H1 (cell line): ENCODE measurements around the gene PIK3R6. TPM values are rescaled to one million over a fixed set of nuclear protein-coding genes. Genes with fewer than 3 reads are reported as not detected.

Experiments used
- CTCF ChIA-PET: fragments of 300-600 bp; sonication (Branson Sonifier 250); formaldehyde crosslinking; loops from one replicate; lab custom pipeline; 2021; ENCODE audit not compliant: partially characterized antibody; lab: Charles Lee
- POLR2A ChIA-PET: fragments of 300-600 bp; sonication (Branson Sonifier 250); formaldehyde crosslinking; loops from one replicate; lab custom pipeline; 2021; ENCODE audit warnings: inconsistent platforms; ENCODE audit not compliant: partially characterized antibody; lab: Charles Lee
- DNase-seq, 2 experiments: peaks; one replicate each; pipeline versions ENCODE4 v3.0.0 to v3.0.0-alpha.2; 2010 to 2022; ENCODE audit warnings: low spot score in 2 of 2, low read depth in 1 of 2, mixed read lengths in 1 of 2
- FAIRE-seq: peaks from 2 replicates; lab custom pipeline; 2011; peaks lifted over from hg19 to GRCh38; lab: Jason Lieb, UNC
- H2AFZ ChIP-seq: 2 replicates; pipeline ENCODE4 v1.8.1; 2012; ENCODE audit warnings: low read length, inconsistent platforms
- H2AK5ac ChIP-seq: 2 replicates; pipeline ENCODE4 v1.6.1; 2013; ENCODE audit warnings: low read depth, low read length
- H2BK120ac ChIP-seq: replicated peaks from 2 replicates; pipeline ENCODE3; 2013; ENCODE audit warnings: low read depth, low read length, inconsistent platforms
- H2BK12ac ChIP-seq: 2 replicates; pipeline ENCODE4 v1.6.1; 2013; ENCODE audit warnings: low read depth, low read length
- H2BK15ac ChIP-seq: 2 replicates; pipeline ENCODE4 v1.6.1; 2013; ENCODE audit warnings: low read length
- H2BK20ac ChIP-seq: 2 replicates; pipeline ENCODE4 v1.6.1; 2013; ENCODE audit warnings: low read length
- H2BK5ac ChIP-seq: 2 replicates; pipeline ENCODE4 v1.6.1; 2013; ENCODE audit warnings: low read depth, low read length
- H3K14ac ChIP-seq: 2 replicates; pipeline ENCODE4 v1.6.1; 2013; ENCODE audit warnings: inconsistent platforms; ENCODE audit not compliant: insufficient read length
- H3K18ac ChIP-seq: 2 replicates; pipeline ENCODE4 v1.6.1; 2013; ENCODE audit warnings: low read length; ENCODE audit errors: extremely low read depth
- H3K23ac ChIP-seq: 2 replicates; pipeline ENCODE4 v1.6.1; 2013; ENCODE audit warnings: inconsistent platforms; ENCODE audit not compliant: insufficient read length
- H3K23me2 ChIP-seq: 2 replicates; pipeline ENCODE4 v1.6.1; 2013; ENCODE audit warnings: low read depth, low read length
- H3K27ac ChIP-seq: 2 replicates; pipeline ENCODE4 v1.6.1; 2011; ENCODE audit warnings: low read depth, low read length, inconsistent platforms
- H3K27me3 ChIP-seq, 4 experiments: replicated peaks in 1 of 4; 1 replicate in 1 of 4; 2 replicates in 3 of 4; pipeline versions ENCODE4 v1.6.1 to v1.8.1; 2011 to 2013; ENCODE audit warnings: low read length in 3 of 4, mild to moderate bottlenecking in 3 of 4, inconsistent platforms in 2 of 4, mixed read lengths in 2 of 4, moderate library complexity in 1 of 4; ENCODE audit not compliant: control insufficient read depth in 3 of 4, insufficient read depth in 3 of 4; ENCODE audit errors: extremely low read depth in 1 of 4
- H3K36me3 ChIP-seq, 4 experiments: 2 replicates each; pipeline versions ENCODE4 v1.6.1 to v1.8.1; 2011 to 2013; ENCODE audit warnings: mild to moderate bottlenecking in 4 of 4, low read length in 3 of 4, moderate library complexity in 2 of 4, control low read depth in 1 of 4, inconsistent platforms in 1 of 4; ENCODE audit not compliant: insufficient read depth in 4 of 4, control insufficient read depth in 2 of 4
- H3K4ac ChIP-seq: replicated peaks from 2 replicates; pipeline ENCODE3; 2013; ENCODE audit warnings: low read length, low read depth, mixed read lengths, inconsistent platforms; ENCODE audit not compliant: insufficient read length
- H3K4me1 ChIP-seq, 4 experiments: replicated peaks in 1 of 4; 1 replicate in 1 of 4; 2 replicates in 3 of 4; pipeline versions ENCODE4 v1.6.1 to v1.8.1; 2011 to 2013; ENCODE audit warnings: low read length in 3 of 4, inconsistent platforms in 2 of 4, mixed read lengths in 1 of 4; ENCODE audit not compliant: insufficient read depth in 4 of 4, control insufficient read depth in 3 of 4
- H3K4me2 ChIP-seq, 2 experiments: 2 replicates each; pipeline versions ENCODE4 v1.6.1 to v1.8.1; 2011 to 2013; ENCODE audit warnings: low read depth in 2 of 2, low read length in 2 of 2, control low read depth in 1 of 2, inconsistent platforms in 1 of 2, mild to moderate bottlenecking in 1 of 2; ENCODE audit not compliant: insufficient read depth in 1 of 2
- H3K4me3 ChIP-seq, 4 experiments: fragments of 200-600, 300-600 bp in 1 of 4; sonication (generic), shearing (Covaris generic), sonication (Bioruptor Twin) in 1 of 4; 2 replicates each; pipeline versions ENCODE4 v1.5.1 to v1.8.1; 2011 to 2016; ENCODE audit warnings: low read length in 4 of 4, low read depth in 3 of 4, control low read depth in 2 of 4, inconsistent platforms in 2 of 4, mild to moderate bottlenecking in 2 of 4, mixed read lengths in 1 of 4, moderate library complexity in 1 of 4; ENCODE audit not compliant: insufficient read depth in 2 of 4; ENCODE audit errors: extremely low read depth in 1 of 4
- H3K56ac ChIP-seq: replicated peaks from 2 replicates; pipeline ENCODE3; 2013; ENCODE audit warnings: low read depth, mild to moderate bottlenecking, mixed read lengths, low read length, inconsistent platforms; ENCODE audit not compliant: insufficient read length
- H3K79me1 ChIP-seq: 2 replicates; pipeline ENCODE4 v1.6.1; 2013; ENCODE audit warnings: low read depth, low read length, control low read depth
- H3K79me2 ChIP-seq, 2 experiments: 2 replicates each; pipeline versions ENCODE4 v1.6.1 to v1.8.1; 2012 to 2013; ENCODE audit warnings: low read length in 2 of 2, mild to moderate bottlenecking in 2 of 2, inconsistent platforms in 1 of 2; ENCODE audit not compliant: insufficient read depth in 2 of 2, control insufficient read depth in 1 of 2
- H3K9ac ChIP-seq, 4 experiments: replicated peaks in 1 of 4; 1 replicate in 1 of 4; 2 replicates in 3 of 4; pipeline versions ENCODE4 v1.6.1 to v1.8.1; 2011 to 2013; ENCODE audit warnings: low read depth in 3 of 4, low read length in 3 of 4, control low read depth in 2 of 4, mild to moderate bottlenecking in 2 of 4, moderate library complexity in 2 of 4, inconsistent platforms in 1 of 4; ENCODE audit errors: extremely low read depth in 1 of 4
- H3K9me3 ChIP-seq, 2 experiments: 2 replicates each; pipeline versions ENCODE4 v1.6.1 to v1.8.1; 2012 to 2013; ENCODE audit warnings: mild to moderate bottlenecking in 2 of 2, moderate library complexity in 2 of 2, control low read depth in 1 of 2, inconsistent platforms in 1 of 2, low read depth in 1 of 2, low read length in 1 of 2, mixed read lengths in 1 of 2; ENCODE audit not compliant: insufficient read depth in 2 of 2
- H4K20me1 ChIP-seq, 2 experiments: replicated peaks in 1 of 2; 2 replicates each; pipeline versions ENCODE3 to v1.8.1; 2011 to 2013; ENCODE audit warnings: inconsistent platforms in 2 of 2, low read length in 2 of 2, mild to moderate bottlenecking in 1 of 2; ENCODE audit not compliant: insufficient read depth in 2 of 2, control insufficient read depth in 1 of 2
- H4K5ac ChIP-seq: 2 replicates; pipeline ENCODE4 v1.6.1; 2013; ENCODE audit warnings: low read length, low read depth, mixed read lengths, inconsistent platforms; ENCODE audit not compliant: insufficient read length
- H4K8ac ChIP-seq: 2 replicates; pipeline ENCODE4 v1.8.0; 2013; ENCODE audit warnings: mild to moderate bottlenecking, moderate library complexity, low read length, inconsistent platforms; ENCODE audit not compliant: insufficient read depth; ENCODE audit errors: extremely low read depth
- H4K91ac ChIP-seq: replicated peaks from 2 replicates; pipeline ENCODE3; 2013; ENCODE audit warnings: low read length, mixed read lengths, inconsistent platforms; ENCODE audit not compliant: insufficient read length
- KDM4A ChIP-seq: IDR thresholded peaks from one replicate; pipeline ENCODE4 v1.7.1; 2012; ENCODE audit warnings: low read depth, mild to moderate bottlenecking, moderate library complexity, low read length, inconsistent platforms; ENCODE audit not compliant: severe bottlenecking
- TEAD4 ChIP-seq: IDR thresholded peaks from 2 replicates; pipeline ENCODE4 v1.6.1; 2012; ENCODE audit warnings: low read depth, low read length, inconsistent platforms, mixed read lengths
- WGBS, 2 experiments: shearing (Covaris generic) in 1 of 2; methylation state at CpG; one replicate each; pipeline versions ENCODE4 v1.1.6 to v1.1.7; 2013 to 2015; ENCODE audit warnings: low lambda C conversion rate in 2 of 2, mixed read lengths in 2 of 2, inconsistent platforms in 1 of 2, low coverage in 1 of 2, missing lambda C conversion rate in 1 of 2; ENCODE audit not compliant: insufficient replicate concordance in 2 of 2, insufficient coverage in 1 of 2, insufficient read length in 1 of 2; ENCODE audit errors: extremely low coverage in 1 of 2, missing lambda C conversion rate in 1 of 2; 5-methylcytosine and 5-hydroxymethylcytosine counted together
- polyA plus RNA-seq, 7 experiments: library from polyadenylated mRNA; depleted of rRNA in 3 of 7; stranded (reverse) in 5 of 7; unstranded in 2 of 7; fragments of >200 nt in 5 of 7; fragments of 200-250 nt in 2 of 7; gene quantifications; 1 replicate in 5 of 7; 2 replicates in 1 of 7; 4 replicates in 1 of 7; pipeline versions ENCODE4 v1.2.1 to v1.2.3, GENCODE V29; 2011 to 2013; ENCODE audit warnings: missing spikeins in 2 of 7, mixed read lengths in 2 of 7
- total RNA-seq: library from RNA; stranded (reverse); fragmentation: NEBNext Ultra II Directional; extraction: Animal tissue kit (Norgen Biotek cat#: 25700); gene quantifications from 2 replicates; pipeline ENCODE4 v1.2.1, GENCODE V29; 2021

The PIK3R6 gene
- total and polyA plus RNA-seq, 2 of the 8 experiments (the other 6 are each of a cell fraction or from before 2014, with no cell fraction given): 0.24 to 1.2 TPM

GRCh38 chr17:8799570-8800212 is 67.8 kb downstream of the PIK3R6 start:
- H2AK5ac ChIP-seq: no peak overlapping the region
- no peaks in the 10 kb centered on the region for H4K20me1 ChIP-seq
- H4K8ac ChIP-seq: no peak overlapping the region
- DNase-seq (no peak), FAIRE-seq (no peak)
- peak overlapping the region; percentile 21 to 71 (median 26); a peak in 4 of 8 replicates for H3K4me3 ChIP-seq
- no peak overlapping the region for H3K23ac ChIP-seq
- H2BK120ac ChIP-seq: no peak overlapping the region
- 75% methylated on average over 11 of the region's 15 CpGs; no CpG with 5 or more reads in 1 of the 2 experiments for WGBS, 2 experiments
- H3K4me2 ChIP-seq: peak overlapping the region; percentile 77 to 79
- H3K9me3 ChIP-seq: no peaks in the 10 kb centered on the region
- ChIA-PET POLR2A (interaction anchor here (0.5 to 1.6 kb wide), 10 partner anchors 10 to 626 kb away, joined by 3 to 4 read pairs (median 4); no protein-coding TSS in a partner anchor), CTCF (interaction anchor here (0.6 to 4.1 kb wide), 14 partner anchors 11 to 124 kb away, joined by 3 to 33 read pairs (median 4); no protein-coding TSS in a partner anchor)
- no peak overlapping the region for H2BK20ac ChIP-seq
- H3K36me3 ChIP-seq: no peaks in the 10 kb centered on the region
- 0 out of 7 replicates have a peak overlapping the region, but pooled peaks of 1 of the 4 experiments have one; percentile 43 for H3K9ac ChIP-seq
- no peak overlapping the region for H3K27ac ChIP-seq
- no peaks in the 10 kb centered on the region for H3K79me2 ChIP-seq
- no peak overlapping the region for H3K4ac ChIP-seq
- H3K27me3 ChIP-seq: peaks cover 0 to 6% (median 1%) of the 10 kb centered on the region in 4 experiments; a peak in 3 of 7 replicates
- no peak overlapping the region for H2BK12ac ChIP-seq
- peaks cover 0 to 19% (median 9%) of the 10 kb centered on the region in 4 experiments; a peak in 6 of 7 replicates for H3K4me1 ChIP-seq
- H3K79me1 ChIP-seq: no peaks in the 10 kb centered on the region
- no peak overlapping the region for H2BK5ac ChIP-seq
- H3K18ac ChIP-seq: no peak overlapping the region
- no peak overlapping the region for H2BK15ac ChIP-seq
- TF ChIP-seq KDM4A (no peak), TEAD4 (peak; percentile 41; the same call in 1 of the 2 replicates)
- H4K5ac ChIP-seq: no peak overlapping the region
- no peak overlapping the region for H4K91ac ChIP-seq
- H3K23me2 ChIP-seq: peaks cover 6% of the 10 kb centered on the region; the same call in 1 of the 2 replicates
- 0 out of 2 replicates have a peak overlapping the region, but pooled peaks have one; percentile 76 for H2AFZ ChIP-seq
- H3K14ac ChIP-seq: no peak overlapping the region
- no peak overlapping the region for H3K56ac ChIP-seq
